ENCODE data around the gene MON2.
"Not testable (repeated sequence)": the region's sequence is repeated elsewhere in the genome, so short reads cannot be mapped to it uniquely, and the experiment has no call there.

Gene MON2, protein sequence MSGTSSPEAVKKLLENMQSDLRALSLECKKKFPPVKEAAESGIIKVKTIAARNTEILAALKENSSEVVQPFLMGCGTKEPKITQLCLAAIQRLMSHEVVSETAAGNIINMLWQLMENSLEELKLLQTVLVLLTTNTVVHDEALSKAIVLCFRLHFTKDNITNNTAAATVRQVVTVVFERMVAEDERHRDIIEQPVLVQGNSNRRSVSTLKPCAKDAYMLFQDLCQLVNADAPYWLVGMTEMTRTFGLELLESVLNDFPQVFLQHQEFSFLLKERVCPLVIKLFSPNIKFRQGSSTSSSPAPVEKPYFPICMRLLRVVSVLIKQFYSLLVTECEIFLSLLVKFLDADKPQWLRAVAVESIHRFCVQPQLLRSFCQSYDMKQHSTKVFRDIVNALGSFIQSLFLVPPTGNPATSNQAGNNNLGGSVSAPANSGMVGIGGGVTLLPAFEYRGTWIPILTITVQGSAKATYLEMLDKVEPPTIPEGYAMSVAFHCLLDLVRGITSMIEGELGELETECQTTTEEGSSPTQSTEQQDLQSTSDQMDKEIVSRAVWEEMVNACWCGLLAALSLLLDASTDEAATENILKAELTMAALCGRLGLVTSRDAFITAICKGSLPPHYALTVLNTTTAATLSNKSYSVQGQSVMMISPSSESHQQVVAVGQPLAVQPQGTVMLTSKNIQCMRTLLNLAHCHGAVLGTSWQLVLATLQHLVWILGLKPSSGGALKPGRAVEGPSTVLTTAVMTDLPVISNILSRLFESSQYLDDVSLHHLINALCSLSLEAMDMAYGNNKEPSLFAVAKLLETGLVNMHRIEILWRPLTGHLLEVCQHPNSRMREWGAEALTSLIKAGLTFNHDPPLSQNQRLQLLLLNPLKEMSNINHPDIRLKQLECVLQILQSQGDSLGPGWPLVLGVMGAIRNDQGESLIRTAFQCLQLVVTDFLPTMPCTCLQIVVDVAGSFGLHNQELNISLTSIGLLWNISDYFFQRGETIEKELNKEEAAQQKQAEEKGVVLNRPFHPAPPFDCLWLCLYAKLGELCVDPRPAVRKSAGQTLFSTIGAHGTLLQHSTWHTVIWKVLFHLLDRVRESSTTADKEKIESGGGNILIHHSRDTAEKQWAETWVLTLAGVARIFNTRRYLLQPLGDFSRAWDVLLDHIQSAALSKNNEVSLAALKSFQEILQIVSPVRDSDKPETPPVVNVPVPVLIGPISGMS (N-terminal part only)

DNA sequence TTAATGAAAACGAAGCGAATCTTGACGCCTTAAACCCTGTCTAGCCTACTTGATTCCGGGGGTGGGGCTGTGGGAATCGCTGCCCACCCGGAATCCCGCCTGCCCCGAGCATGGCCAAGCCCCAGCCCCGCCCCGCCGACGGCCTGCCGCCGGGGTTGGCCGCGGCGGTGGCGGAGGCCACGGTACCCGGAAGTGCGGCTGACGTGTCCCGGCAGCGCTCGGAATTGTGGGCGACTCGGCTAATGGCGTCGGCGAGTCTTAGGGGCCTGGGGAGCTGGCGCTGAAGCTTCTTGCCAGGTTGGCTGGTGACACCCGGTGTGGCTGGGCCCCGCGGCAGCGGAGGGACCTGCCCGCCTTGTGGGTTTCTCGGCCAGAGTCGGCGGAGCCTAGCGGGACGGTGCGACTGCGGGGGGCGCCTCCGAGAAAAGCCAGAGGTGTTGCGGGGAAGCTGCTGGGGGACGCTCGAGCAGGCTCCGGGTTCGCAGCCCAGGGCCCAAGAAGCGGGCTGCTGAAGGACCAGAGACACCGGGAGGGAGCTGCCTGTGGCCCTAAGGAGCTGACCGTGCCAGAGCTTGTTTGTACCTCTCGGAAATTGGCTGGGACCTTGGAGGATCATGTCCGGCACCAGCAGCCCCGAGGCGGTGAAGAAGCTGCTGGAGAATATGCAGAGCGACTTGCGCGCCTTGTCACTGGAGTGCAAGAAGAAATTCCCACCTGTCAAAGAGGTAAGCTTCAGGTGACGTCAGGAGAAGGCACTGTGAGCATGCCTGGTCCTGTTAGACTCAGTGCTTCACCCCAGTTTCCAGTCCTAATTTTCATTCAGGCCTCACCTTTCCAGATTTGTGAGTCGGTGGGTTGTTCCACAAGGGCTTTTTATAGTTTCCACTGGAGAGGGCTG lies at the start of gene MON2:
Gene MON2 (plus strand): TSS at position 233 of the 898 bp plus-strand sequence. CDS start 382 bp downstream, at position 615.
- DNase-seq: peak; percentile 93

DNA sequence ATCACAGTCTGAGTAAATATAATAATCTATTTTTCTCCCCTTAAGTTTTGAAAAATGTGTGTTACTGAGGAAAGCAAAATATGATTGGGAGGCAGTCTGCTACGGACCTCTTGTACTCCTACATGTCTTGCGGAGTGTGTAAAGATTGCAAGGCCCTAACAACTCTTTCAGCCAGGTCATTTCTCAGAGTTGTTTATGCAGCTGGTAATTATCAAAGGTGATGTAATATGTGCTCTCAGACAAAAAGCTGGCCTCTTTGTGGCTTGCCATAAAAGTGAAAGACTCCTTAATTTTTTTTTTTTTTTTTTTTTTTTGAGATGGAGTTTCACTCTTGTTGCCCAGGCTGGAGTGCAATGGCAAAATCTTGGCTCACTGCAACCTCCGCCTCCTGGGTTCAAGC lies 40.5 kb upstream of the MON2 start:
- DNase-seq: no peak

DNA sequence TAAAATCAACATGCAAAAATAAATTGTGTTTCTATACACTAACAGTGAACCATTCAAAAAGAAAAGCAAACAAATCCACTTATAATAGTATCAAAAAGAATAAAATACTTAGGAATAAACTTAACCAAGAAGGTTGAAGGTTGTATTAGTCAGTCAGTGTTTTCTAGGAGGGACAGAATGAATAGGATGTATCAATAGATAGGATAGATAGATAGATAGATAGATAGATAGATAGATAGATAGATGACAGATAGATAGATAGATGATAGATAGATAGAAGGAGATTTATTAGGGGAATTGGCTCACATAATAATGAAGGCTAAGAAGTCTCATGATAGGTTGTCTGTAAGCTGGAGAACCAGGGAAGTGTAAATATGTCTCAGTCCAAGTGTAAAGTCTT lies 37.2 kb upstream of the MON2 start:
- DNase-seq: no peak

- DNase-seq: peak; percentile 41
Measured at GRCh38 chr12:62434494-62435302, 31.9 kb upstream of the MON2 start.

- peak; percentile 69 for DNase-seq
Measured at GRCh38 chr12:62435303-62436163, 31.1 kb upstream of the MON2 start.

- no peak for DNase-seq
Measured at GRCh38 chr12:62436164-62436503, 30.5 kb upstream of the MON2 start.

DNA sequence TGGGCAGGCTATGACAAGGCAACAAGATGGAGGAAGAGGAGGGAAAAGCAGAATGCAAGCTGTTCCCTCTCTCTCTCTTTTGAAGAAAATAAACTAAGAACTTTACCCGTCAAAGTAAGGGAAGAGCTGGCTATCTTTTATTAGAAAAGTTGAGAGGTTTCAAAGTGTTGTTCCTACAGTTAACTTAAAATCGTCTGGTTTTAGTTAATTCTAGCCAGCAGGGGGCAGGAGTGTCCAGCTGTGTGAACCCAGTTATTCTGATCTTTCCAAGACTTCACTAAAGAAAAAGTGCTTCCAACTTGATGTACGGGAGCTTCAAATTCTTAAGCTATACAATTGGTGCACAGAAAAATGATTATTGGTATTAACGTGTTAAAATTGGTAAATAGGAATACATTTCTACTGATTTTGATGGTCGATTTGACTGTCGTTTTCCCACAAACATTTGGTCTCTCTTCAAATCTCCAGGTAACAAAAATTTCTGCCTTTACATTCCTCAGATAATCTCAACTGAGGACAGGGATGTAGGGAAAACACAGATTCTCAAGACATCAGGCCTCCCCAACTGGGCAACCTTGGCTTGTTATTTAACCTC lies 28.4 kb upstream of the MON2 start:
- peak; percentile 55 for DNase-seq

- DNase-seq: no peak
Measured at GRCh38 chr12:62446754-62447452, 19.7 kb upstream of the MON2 start.

GRCh38 chr12:62448436-62448835 lies 18.2 kb upstream of the MON2 start:
- DNase-seq: no peak

- DNase-seq: peak; percentile 4
Measured at GRCh38 chr12:62455429-62455828, 11.2 kb upstream of the MON2 start.

DNA sequence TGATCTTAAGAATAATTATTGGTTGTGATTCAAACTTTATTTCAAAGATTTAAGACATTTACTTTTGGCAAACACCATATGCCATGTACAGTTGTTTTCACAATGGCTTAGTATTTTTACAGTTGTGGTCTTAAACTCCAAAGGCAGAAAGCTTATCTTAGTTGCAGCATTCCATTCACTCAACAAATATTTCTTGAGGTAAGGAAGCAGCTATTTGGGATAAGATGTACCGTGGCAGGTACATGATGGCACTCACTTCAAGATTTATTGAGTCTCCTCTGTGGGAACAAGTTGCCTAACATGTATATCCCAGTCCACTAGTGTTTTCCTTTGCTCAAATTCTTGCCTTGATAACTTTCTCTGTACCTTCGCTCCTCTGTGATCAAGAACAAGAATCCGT lies 8.0 kb upstream of the MON2 start:
- DNase-seq: no peak

DNA sequence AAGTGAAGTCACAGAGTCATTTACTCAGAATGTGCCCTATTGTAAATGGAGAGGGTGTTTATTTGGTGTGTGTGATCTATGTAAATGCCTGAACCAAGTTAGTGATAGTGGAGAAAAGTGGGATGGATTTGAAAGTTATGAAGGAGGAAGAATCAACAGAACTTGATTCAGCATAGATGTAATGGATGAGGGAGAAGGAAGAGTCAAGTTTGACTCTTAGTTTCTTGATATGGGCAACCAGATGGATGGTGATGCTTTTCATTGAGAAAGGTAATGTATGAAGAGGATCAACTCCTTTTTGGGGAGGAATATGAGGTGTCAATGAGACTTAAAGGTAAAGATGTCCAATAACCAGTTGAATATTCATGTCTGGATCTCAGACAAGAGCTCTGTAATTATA lies 6.7 kb upstream of the MON2 start:
- no peak for DNase-seq

- DNase-seq: not testable (repeated sequence)
Measured at GRCh38 chr12:62461171-62461837, 5.3 kb upstream of the MON2 start.

DNA sequence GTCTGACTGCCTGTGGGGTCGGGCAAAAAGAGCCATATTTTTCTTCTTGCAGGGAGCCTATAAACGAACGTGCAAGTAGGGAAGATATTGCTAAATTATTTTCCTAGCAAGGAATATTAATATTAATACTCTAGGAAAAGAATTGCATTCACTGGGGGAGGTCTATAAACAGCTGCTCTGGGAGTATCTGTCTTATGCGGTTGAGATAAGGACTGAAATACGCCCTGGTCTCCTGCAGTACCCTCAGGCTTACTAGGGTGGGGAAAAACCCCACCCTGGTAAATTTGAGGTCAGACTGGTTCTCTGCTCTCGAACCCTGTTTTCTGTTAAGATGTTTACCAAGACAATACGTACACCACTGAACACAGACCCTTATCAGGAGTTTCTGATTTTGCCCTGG lies 3.4 kb upstream of the MON2 start:
- DNase-seq: not testable (repeated sequence)

DNA sequence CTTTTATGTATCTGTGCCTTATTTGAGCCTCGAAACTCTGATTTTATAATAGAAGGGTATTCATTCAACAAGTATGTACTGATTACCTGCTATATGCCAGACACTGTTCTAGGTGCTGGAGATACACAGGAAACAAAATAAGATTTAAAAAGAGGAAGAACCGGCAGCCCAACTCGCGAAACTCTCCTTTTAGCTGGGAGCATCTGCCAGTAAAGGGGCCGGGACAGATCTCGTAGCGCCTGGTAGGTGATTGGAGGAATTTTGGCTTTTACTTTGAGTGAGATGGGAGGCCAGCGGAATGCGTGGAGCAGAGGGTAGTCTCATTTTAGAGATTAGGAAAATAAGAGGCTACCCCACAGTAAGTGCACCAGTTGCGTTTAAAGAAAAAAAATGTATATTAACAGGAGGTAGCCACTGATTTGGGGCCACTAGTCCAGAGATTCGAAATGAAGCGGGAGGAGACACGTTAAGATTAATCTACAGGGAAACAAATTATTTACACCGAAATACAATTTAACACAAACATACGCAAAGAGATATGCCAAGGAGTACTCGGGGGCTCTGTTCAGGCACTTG lies 520 bp upstream of the MON2 start:
- DNase-seq: peak; percentile 54

DNA sequence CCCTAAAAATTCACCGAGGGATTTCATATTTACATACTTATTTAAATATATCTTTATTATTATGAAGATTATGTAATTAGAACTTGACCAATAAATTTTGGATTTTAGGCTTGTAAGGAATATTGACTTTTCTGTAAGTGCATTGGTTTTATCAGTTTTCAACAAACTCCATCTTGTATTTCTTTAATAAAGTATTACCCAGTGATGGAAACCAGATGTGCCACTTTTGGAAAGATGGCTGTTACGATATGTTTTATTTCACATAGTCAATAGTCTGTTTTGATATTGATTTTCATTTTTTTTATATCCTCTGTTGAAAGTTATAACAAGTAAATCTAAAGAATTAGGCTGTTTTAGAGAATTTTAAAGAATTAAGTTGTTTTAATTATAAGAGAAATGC lies 1.8 kb downstream of the MON2 start:
- DNase-seq: no peak

GRCh38 chr12:62468935-62469334 lies 2.3 kb downstream of the MON2 start:
- DNase-seq: no peak

DNA sequence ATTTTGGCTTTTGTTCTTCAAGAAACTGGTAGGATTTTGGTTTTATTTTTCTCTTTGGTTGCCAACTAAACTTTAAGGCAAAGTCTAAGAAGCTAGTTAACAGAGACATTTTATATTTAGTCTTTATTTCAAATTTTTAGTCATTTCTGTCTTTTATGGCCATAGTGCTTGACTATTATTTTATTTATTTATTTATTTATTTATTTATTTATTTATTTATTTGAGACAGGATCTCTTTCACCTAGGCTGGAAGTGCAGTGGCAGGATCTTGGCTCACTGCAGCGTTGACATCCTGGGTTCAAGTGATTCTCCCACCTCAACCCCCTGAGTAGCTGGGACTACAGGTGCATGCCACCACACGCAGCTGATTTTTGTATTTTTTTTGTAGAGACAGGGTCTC lies 3.1 kb downstream of the MON2 start:
- DNase-seq: no peak

Data from inflammatory macrophage treated with lipopolysaccharide for 4 hours (primary cell).